HG03060 (cell line): ENCODE measurements around the gene TMCC2.

Source experiments
- ATAC-seq: cut with Tn5 transposase; IDR thresholded peaks from one replicate; pipeline ENCODE4 v1.9.1; 2021; ENCODE audit warnings: low read depth, moderate number of reproducible peaks; ENCODE audit not compliant: unreplicated experiment

The TMCC2 gene

GRCh38 chr1:205298191-205298994 lies 70.6 kb downstream of the TMCC2 start:
- no peak for ATAC-seq

- ATAC-seq, result no peak
These were observed 72.4 kb downstream of the TMCC2 start for GRCh38 chr1:205300149-205300548.

- no peak for ATAC-seq
These were observed 73.6 kb downstream of the TMCC2 start for GRCh38 chr1:205301205-205301821.

GRCh38 chr1:205301842-205302588 lies 74.3 kb downstream of the TMCC2 start:
- no peak for ATAC-seq

- ATAC-seq, result no peak
These were observed 75.6 kb downstream of the TMCC2 start for GRCh38 chr1:205303247-205303888.

GRCh38 chr1:205304046-205304694 lies 76.4 kb downstream of the TMCC2 start:
- ATAC-seq, result no peak

GRCh38 chr1:205304695-205305070 lies 76.9 kb downstream of the TMCC2 start:
- ATAC-seq, result no peak

GRCh38 chr1:205306929-205307566 lies 79.3 kb downstream of the TMCC2 start:
- no peak for ATAC-seq

GRCh38 chr1:205309741-205310140 lies 82.0 kb downstream of the TMCC2 start:
- no peak for ATAC-seq

GRCh38 chr1:205310976-205311704 lies 83.4 kb downstream of the TMCC2 start:
- no peak for ATAC-seq

GRCh38 chr1:205312866-205313562 lies 85.3 kb downstream of the TMCC2 start:
- ATAC-seq, result no peak

- ATAC-seq, result no peak
These were observed 86.0 kb downstream of the TMCC2 start for GRCh38 chr1:205313563-205314308.

GRCh38 chr1:205315008-205315618 lies 87.4 kb downstream of the TMCC2 start:
- no peak for ATAC-seq

- no peak for ATAC-seq
These were observed 88.4 kb downstream of the TMCC2 start for GRCh38 chr1:205316161-205316566.

- no peak for ATAC-seq
These were observed 89.7 kb downstream of the TMCC2 start for GRCh38 chr1:205317311-205317917.

- ATAC-seq, result no peak
These were observed 90.7 kb downstream of the TMCC2 start for GRCh38 chr1:205318231-205318991.
